Retinal pigment epithelial cell (primary cell): ENCODE measurements around the gene GCN1.

Experiments used
- DNase-seq: peaks from one replicate; pipeline ENCODE4 v3.0.0-alpha.2; 2010; ENCODE audit warnings: low read depth
- H3K4me3 ChIP-seq: 2 replicates; pipeline ENCODE4 v1.5.1; 2011; ENCODE audit warnings: mild to moderate bottlenecking, low read length, control low read depth, moderate library complexity
- TF ChIP-seq, protein P1 (sequence below): conservative IDR thresholded peaks from 2 replicates; pipeline ENCODE4 v1.5.1; 2011; ENCODE audit warnings: low read depth, low read length, control low read depth, inconsistent platforms

The GCN1 gene

DNA sequence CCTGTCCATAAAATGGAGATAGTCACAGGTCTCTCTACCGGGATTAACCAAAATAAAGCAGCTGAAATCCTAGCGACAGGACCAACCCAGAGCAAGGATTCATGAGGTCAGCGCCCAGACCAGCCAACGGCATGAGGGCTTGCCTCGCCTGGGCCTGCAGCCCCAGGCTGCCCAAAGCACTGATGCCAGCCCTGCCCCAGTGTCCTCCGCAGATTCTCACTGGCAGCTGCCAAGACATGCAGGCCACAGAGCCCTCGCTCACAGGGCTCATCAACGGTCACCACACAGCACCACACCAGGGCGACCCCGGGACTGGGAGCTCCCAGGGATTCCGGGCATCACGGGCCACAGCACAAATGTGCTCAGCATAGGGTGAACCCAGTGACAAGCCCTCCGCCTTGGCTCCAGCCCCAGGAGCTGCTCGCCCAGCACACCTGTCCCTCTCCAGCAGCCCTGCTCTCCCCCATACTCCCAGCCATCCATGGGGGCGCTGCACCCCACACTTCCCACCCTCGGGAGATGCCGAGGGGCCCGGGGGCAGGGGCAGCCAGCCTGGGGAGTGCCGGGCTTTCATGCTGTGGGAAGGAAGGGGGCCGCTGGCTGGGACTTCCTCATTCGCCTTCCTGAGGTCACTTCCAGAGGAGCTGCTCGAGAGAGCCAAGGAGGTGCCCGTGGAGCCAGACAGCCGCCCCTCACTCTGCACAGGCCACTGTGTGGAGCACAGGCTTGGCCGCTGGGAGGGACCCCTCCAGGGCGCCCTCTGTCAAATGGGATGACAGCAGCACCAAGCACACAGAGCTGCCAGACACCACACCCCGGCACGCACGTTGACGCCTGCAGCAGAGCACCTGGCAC is 92.1 kb downstream of the GCN1 start:
- TF ChIP-seq, protein P1, sequence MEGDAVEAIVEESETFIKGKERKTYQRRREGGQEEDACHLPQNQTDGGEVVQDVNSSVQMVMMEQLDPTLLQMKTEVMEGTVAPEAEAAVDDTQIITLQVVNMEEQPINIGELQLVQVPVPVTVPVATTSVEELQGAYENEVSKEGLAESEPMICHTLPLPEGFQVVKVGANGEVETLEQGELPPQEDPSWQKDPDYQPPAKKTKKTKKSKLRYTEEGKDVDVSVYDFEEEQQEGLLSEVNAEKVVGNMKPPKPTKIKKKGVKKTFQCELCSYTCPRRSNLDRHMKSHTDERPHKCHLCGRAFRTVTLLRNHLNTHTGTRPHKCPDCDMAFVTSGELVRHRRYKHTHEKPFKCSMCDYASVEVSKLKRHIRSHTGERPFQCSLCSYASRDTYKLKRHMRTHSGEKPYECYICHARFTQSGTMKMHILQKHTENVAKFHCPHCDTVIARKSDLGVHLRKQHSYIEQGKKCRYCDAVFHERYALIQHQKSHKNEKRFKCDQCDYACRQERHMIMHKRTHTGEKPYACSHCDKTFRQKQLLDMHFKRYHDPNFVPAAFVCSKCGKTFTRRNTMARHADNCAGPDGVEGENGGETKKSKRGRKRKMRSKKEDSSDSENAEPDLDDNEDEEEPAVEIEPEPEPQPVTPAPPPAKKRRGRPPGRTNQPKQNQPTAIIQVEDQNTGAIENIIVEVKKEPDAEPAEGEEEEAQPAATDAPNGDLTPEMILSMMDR = no peak
- H3K4me3 ChIP-seq = no peak overlapping the region
- DNase-seq = no peak

DNA sequence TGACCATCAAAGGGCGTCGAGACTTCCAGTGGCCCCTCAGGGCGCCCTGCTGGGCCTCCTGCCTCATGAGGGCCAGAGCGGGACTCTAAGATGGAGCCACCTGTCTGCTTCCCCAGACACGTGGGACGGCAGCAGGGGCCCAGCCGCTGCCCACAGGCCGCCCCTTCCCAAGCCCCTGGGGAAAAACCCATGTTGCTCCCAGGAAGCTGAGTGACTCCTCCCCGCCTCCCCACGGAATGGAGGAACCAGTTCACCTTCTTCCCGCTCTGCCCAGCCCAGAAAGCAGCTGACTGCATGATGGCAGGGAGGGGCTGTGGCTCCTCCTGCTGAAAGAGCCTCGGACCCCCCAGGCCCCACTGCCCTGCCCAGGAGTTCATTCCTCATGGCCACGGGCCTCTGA is 92.9 kb downstream of the GCN1 start:
- H3K4me3 ChIP-seq = no peak overlapping the region

DNA sequence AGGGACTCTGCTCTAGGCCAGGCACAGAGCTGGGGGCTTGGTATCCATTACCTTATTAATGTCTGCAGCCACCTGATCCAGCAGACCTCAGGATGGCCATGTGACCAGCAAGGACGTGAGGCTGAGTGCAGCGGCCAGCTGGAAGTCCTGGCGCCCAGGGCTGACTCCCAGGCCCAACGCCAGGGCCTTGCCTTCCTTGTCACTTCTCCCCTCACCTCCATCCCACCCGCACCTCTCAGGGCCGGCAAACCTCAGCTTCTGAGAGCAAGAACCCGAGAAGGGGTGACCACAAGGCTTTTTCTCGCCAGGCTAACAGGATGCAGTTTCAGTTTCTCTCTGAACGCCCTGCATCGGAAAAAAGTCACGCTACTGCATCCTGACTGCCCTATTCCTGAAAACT is 93.3 kb downstream of the GCN1 start:
- no peak overlapping the region for H3K4me3 ChIP-seq
- TF ChIP-seq, protein P1 = no peak
- no peak for DNase-seq

More for the DNA sequence above, 92.9 kb downstream of the GCN1 start:
- TF ChIP-seq, protein P1 = no peak
- DNase-seq = no peak

DNA sequence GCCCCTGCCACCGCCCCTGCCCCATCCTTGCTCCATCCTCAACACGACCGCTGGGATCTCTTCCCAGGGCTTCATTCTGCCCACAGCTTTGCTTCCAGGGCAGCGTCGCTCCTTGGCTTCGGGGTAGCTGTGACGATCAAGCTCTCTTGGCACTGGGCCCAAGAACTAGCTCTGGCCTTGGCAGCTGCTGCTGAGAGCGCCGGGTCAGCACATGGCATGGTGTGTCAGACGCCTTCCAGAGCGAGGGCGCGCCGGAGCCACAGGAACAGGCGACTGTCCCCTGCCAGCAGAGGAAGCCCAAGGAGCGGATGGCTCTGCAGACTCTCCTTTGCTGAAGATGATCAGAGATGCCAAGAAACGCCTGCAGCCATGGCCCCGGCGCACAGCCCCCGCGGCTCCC is 93.9 kb downstream of the GCN1 start:
- TF ChIP-seq, protein P1 = no peak
- peak; percentile 73 for DNase-seq
- no peak overlapping the region for H3K4me3 ChIP-seq

DNA sequence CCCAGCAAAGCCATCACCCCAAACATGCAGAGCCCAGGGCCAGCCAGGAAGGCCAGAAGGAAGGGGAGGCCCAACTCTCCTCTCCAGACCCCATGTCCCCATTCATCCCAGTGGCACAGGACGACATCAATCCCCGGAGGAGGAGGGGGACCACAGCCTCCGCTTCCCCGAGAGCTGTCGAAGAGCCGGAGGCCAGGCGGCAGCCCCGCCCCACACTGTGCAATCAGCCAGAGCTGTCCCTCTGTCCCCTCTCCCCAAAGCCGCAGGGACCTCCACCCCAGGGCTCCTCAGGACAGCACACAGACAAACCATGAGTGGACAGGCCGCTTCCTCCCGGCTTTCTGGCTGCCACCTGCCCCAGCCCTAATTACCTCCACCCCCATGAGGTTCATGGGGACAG is 94.8 kb downstream of the GCN1 start:
- TF ChIP-seq, protein P1 = no peak
- DNase-seq = no peak
- no peak overlapping the region for H3K4me3 ChIP-seq

DNA sequence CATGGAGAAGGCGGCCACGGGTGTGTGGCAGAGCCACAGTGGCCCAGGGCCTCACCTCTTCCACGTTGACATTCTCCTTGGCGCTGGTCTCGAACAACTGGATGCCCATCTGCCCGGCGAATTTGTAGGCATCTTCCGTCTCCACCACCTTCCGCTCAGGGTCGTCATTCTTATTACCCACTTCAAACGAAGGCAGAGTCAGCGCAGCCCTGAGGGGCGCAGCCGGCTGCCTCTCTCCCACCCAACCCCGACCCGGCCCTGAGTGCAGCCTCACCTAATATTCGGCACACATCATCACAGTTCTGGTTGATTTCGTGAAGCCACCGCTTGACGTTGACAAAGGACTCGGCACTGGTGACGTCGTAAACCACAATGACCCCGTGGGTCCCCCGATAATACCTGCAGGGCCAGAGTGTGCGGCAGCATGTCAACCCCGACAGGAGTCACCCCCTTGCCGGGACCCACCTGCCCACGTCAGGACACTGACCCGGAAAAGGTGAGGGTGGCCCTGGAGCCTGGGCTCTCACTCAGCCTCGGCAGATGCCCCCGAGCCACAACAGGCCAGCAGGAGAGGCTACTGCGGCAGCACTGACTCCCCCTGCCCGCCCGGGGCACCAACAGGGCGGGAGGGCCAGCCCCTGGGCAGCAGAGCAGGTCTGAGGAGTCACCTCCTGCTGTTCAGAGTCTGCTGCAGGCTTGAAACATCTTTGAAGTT is 95.6 kb downstream of the GCN1 start:
- TF ChIP-seq, protein P1 = no peak
- H3K4me3 ChIP-seq = no peak overlapping the region
- DNase-seq = no peak

DNA sequence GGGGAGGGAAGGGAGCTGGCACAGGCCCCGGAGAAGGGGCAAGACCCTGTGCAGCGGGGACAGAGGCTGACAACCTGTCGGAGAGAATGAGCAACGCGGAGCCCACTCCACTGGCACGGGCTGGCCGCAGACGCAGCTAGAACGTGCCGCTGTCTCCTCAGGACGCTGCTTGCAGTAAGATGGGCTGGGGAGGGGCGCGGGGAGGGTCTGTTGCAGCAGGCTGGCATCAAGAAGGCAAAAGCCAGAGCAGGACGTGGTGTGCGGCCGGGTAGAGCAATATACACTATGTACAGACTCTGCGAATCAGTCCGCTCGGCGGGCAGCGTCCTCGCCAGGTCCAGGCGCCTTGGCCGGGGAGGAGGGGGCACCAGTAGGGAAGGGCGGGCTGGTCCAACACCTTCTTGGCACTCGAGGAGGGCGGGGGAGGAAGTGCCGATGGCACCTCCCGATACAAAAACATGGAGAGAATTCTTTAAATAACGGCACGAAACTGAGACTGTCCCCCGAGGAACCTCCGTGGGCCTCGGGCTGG is 97.8 kb downstream of the GCN1 start:
- no peak overlapping the region for H3K4me3 ChIP-seq
- TF ChIP-seq, protein P1 = no peak
- no peak for DNase-seq
